Body of pancreas (tissue), 4 donors: ENCODE results near the gene ACP3. TPM values are rescaled to one million over a fixed set of nuclear protein-coding genes. Genes with fewer than 3 reads are reported as not detected.
A peak's percentile ranks its signal among the peaks of the same experiment; 100 is the strongest.

Experiments
- ATAC-seq: fragments of 150-250 bp; one replicate; pipeline ENCODE4 v1.9.1; 2016
- DNase-seq, 4 donors: peaks; one replicate each; pipeline ENCODE4 v3.0.0-alpha.2; 2019
- H3K27ac ChIP-seq, 4 donors: fragments of 200-600 bp; sonication (generic); 1 replicate in 3 of 4; 2 replicates in 1 of 4; pipeline versions ENCODE4 v1.5.1 to v1.6.1; 2016 to 2019; ENCODE audit warnings: mild to moderate bottlenecking in 1 of 4, mixed read lengths in 1 of 4, moderate library complexity in 1 of 4
- H3K27me3 ChIP-seq, 2 donors: fragments of 200-600 bp; sonication (generic); one replicate each; pipeline ENCODE4 v1.6.0; 2016; ENCODE audit warnings: mild to moderate bottlenecking in 1 of 2
- H3K36me3 ChIP-seq, 2 donors: fragments of 200-600 bp; sonication (generic); replicated peaks in 1 of 2; 2 replicates each; pipeline ENCODE4 v1.5.1; 2016; ENCODE audit warnings: low read depth in 2 of 2; ENCODE audit not compliant: insufficient read depth in 1 of 2
- H3K4me1 ChIP-seq: fragments of 200-600 bp; sonication (generic); one replicate; pipeline ENCODE4 v1.6.0; 2016
- H3K4me3 ChIP-seq, 2 donors: fragments of 200-600 bp; sonication (generic); 1 replicate in 1 of 2; 2 replicates in 1 of 2; pipeline ENCODE4 v1.5.1; 2016 to 2019
- H3K9me3 ChIP-seq, 3 donors: fragments of 200-600 bp; sonication (generic); 1 replicate in 2 of 3; 2 replicates in 1 of 3; pipeline ENCODE4 v1.5.1; 2016
- CTCF ChIP-seq, 7 experiments: fragments of 450-650 bp in 4 of 7; fragments of 200-600 bp in 3 of 7; sonication (generic) in 3 of 7; IDR thresholded peaks; one replicate each; pipeline ENCODE4 v1.5.1; 2016 to 2019; ENCODE audit warnings: antibody characterized with exemption in 7 of 7
- POLR2A ChIP-seq, 3 donors: fragments of 450-650 bp; IDR thresholded peaks; one replicate each; pipeline ENCODE4 v1.6.1; 2016; ENCODE audit warnings: antibody characterized with exemption in 3 of 3, mild to moderate bottlenecking in 2 of 3
- WGBS, 2 donors: methylation state at CpG; one replicate each; pipeline ENCODE4 v1.1.5; 2017; 5-methylcytosine and 5-hydroxymethylcytosine counted together
- intact Hi-C: fragments of 100-400 bp; cut with DNase I; formaldehyde crosslinking; loops from one replicate; pipeline ENCODE4 v1.15.1; 2023
- total RNA-seq, 2 donors: library from RNA; depleted of rRNA; stranded (reverse); fragments of >200 nt; gene quantifications; one replicate each; pipeline ENCODE4 v1.1.0, GENCODE V29; 2016

ACP3 gene
- total RNA-seq, result 1 to 10 TPM in 1 of 2 donors, under 1 TPM in 1; 0.33 to 1.6 TPM

GRCh38 chr3:132317229-132317948 lies at the start of gene ACP3:
TSS of gene ACP3 (plus strand) at chr3:132317407. CDS start at chr3:132317457, 50 bp downstream.
- DNase-seq (peak; percentile 67 to 86 (median 71)), ATAC-seq (peak; percentile 89)
- Histone ChIP-seq H3K36me3 (no peaks in the 10 kb centered on the region), H3K4me1 (peaks cover 44% of the 10 kb centered on the region), H3K27me3 (no peaks in the 10 kb centered on the region), H3K9me3 (no peaks in the 10 kb centered on the region), H3K4me3 (no peak within 1 kb of the TSS), H3K27ac (peak within 1 kb of the TSS; percentile 55 to 93 (median 88))
- TF ChIP-seq POLR2A (IDR thresholded peaks at IDR 0.05) (peak in 2 of 3 donors; percentile 22 to 49), CTCF (IDR thresholded peaks at IDR 0.05) (peak in 3 of 7 experiments; percentile 11 to 19 (median 11))
- intact Hi-C loops, result no loop called here
- WGBS, 2 donors, result 1 to 4% methylated on average over 6 of the region's 6 CpGs

- Histone ChIP-seq H3K4me1 (no peaks in the 10 kb centered on the region), H3K4me3 (no peak overlapping the region), H3K27me3 (no peaks in the 10 kb centered on the region), H3K36me3 (no peaks in the 10 kb centered on the region), H3K9me3 (no peaks in the 10 kb centered on the region), H3K27ac (no peak overlapping the region)
- DNase-seq (no peak), ATAC-seq (no peak)
- intact Hi-C loops, result no loop called here
- TF ChIP-seq POLR2A (IDR thresholded peaks at IDR 0.05), result no peak
- peak in 1 of 7 experiments; percentile 12 for TF ChIP-seq CTCF (IDR thresholded peaks at IDR 0.05)
- WGBS, 2 donors, result 57 to 68% methylated on average over 2 of the region's 2 CpGs
Measured at GRCh38 chr3:132268956-132269355, 48.3 kb upstream of the ACP3 start.

- DNase-seq (no peak), ATAC-seq (no peak)
- TF ChIP-seq POLR2A (IDR thresholded peaks at IDR 0.05) (no peak), CTCF (IDR thresholded peaks at IDR 0.05) (no peak)
- no peaks in the 10 kb centered on the region for H3K9me3 ChIP-seq
- H3K36me3 ChIP-seq, result no peaks in the 10 kb centered on the region
- intact Hi-C loops, result no loop called here
- 69 to 76% methylated on average over 6 of the region's 6 CpGs for WGBS, 2 donors
- no peaks in the 10 kb centered on the region for H3K27me3 ChIP-seq
- no peak overlapping the region for H3K27ac ChIP-seq
- peaks cover 9% of the 10 kb centered on the region for H3K4me1 ChIP-seq
- no peak overlapping the region for H3K4me3 ChIP-seq
Measured at GRCh38 chr3:132273036-132273435, 44.2 kb upstream of the ACP3 start.

GRCh38 chr3:132276228-132276906 lies 40.8 kb upstream of the ACP3 start:
- Histone ChIP-seq H3K9me3 (no peaks in the 10 kb centered on the region), H3K27me3 (no peaks in the 10 kb centered on the region), H3K27ac (no peak overlapping the region), H3K4me3 (no peak overlapping the region), H3K4me1 (peaks cover 9% of the 10 kb centered on the region), H3K36me3 (no peaks in the 10 kb centered on the region)
- WGBS, 2 donors, result 47 to 57% methylated on average over 5 of the region's 5 CpGs
- intact Hi-C loops, result no loop called here
- ATAC-seq, result peak; percentile 84
- TF ChIP-seq CTCF (IDR thresholded peaks at IDR 0.05), result no peak
- no peak for TF ChIP-seq POLR2A (IDR thresholded peaks at IDR 0.05)
- DNase-seq, result peak in 1 of 4 donors; percentile 31
